GM23248 (cell line): Measurements from ENCODE around the gene MYOM3. TPM values are rescaled to one million over a fixed set of nuclear protein-coding genes. Genes with fewer than 3 reads are reported as not detected.
A peak's percentile ranks its signal among the peaks of the same experiment; 100 is the strongest.

Experiments
- DNase-seq: peaks from one replicate; pipeline ENCODE4 v3.0.0-alpha.2; 2015
- H2AFZ ChIP-seq: fragments of 200-600 bp; sonication (generic); 2 replicates; pipeline ENCODE4 v1.6.1; 2016; ENCODE audit warnings: antibody characterized with exemption
- H3F3A ChIP-seq: fragments of 200-600 bp; sonication (generic); 2 replicates; pipeline ENCODE4 v1.6.1; 2016; ENCODE audit warnings: mild to moderate bottlenecking, antibody characterized with exemption, mixed run types; ENCODE audit not compliant: insufficient read depth
- H3K27ac ChIP-seq: fragments of 200-600 bp; sonication (generic); 2 replicates; pipeline ENCODE4 v1.5.1; 2016; ENCODE audit warnings: mild to moderate bottlenecking
- H3K27me3 ChIP-seq: fragments of 200-600 bp; sonication (generic); replicated peaks from 2 replicates; pipeline ENCODE4 v1.6.1; 2016; ENCODE audit warnings: mild to moderate bottlenecking; ENCODE audit not compliant: insufficient read depth
- H3K36me3 ChIP-seq: fragments of 200-600 bp; sonication (generic); 2 replicates; pipeline ENCODE4 v1.6.1; 2016; ENCODE audit warnings: low read depth, mild to moderate bottlenecking
- H3K4me1 ChIP-seq: fragments of 200-600 bp; sonication (generic); 2 replicates; pipeline ENCODE4 v1.6.1; 2016; ENCODE audit warnings: mild to moderate bottlenecking; ENCODE audit not compliant: insufficient read depth
- H3K4me2 ChIP-seq: fragments of 200-600 bp; sonication (generic); one replicate; pipeline ENCODE4 v1.6.1; 2016; ENCODE audit warnings: mild to moderate bottlenecking; ENCODE audit not compliant: unreplicated experiment
- H3K4me3 ChIP-seq: fragments of 200-600 bp; sonication (generic); 2 replicates; pipeline ENCODE4 v1.5.1; 2016; ENCODE audit warnings: mild to moderate bottlenecking
- H3K79me2 ChIP-seq: fragments of 200-600 bp; sonication (generic); 2 replicates; pipeline ENCODE4 v1.6.1; 2016; ENCODE audit warnings: mild to moderate bottlenecking; ENCODE audit not compliant: insufficient read depth
- H3K9ac ChIP-seq: fragments of 200-600 bp; sonication (generic); 2 replicates; pipeline ENCODE4 v1.6.1; 2016; ENCODE audit warnings: mild to moderate bottlenecking
- H3K9me2 ChIP-seq: fragments of 200-600 bp; sonication (generic); 2 replicates; pipeline ENCODE4 v1.6.1; 2016; ENCODE audit warnings: mixed run types, mild to moderate bottlenecking, moderate library complexity; ENCODE audit not compliant: insufficient read depth
- H3K9me3 ChIP-seq: fragments of 200-600 bp; sonication (generic); one replicate; pipeline ENCODE4 v1.6.1; 2017; ENCODE audit warnings: low read depth
- H4K20me1 ChIP-seq: fragments of 200-600 bp; sonication (generic); 2 replicates; pipeline ENCODE4 v1.6.0; 2016; ENCODE audit not compliant: insufficient read depth
- EZH2 ChIP-seq: fragments of 200-600 bp; sonication (generic); IDR thresholded peaks from 2 replicates; pipeline ENCODE4 v1.6.1; 2018; ENCODE audit warnings: antibody characterized with exemption, mild to moderate bottlenecking; ENCODE audit not compliant: insufficient read depth, poor library complexity, severe bottlenecking
- EZH2phosphoT487 ChIP-seq: fragments of 200-600 bp; sonication (generic); IDR thresholded peaks from 2 replicates; pipeline ENCODE4 v1.6.1; 2018; ENCODE audit warnings: antibody characterized with exemption, moderate library complexity, mild to moderate bottlenecking, low read depth; ENCODE audit not compliant: insufficient read depth
- WGBS, 2 experiments: methylation state at CpG; one replicate each; pipeline ENCODE4 v1.1.6; 2015 to 2017; ENCODE audit warnings: low lambda C conversion rate in 2 of 2, low coverage in 1 of 2; ENCODE audit errors: missing lambda C conversion rate in 2 of 2; 5-methylcytosine and 5-hydroxymethylcytosine counted together
- in situ Hi-C: fragments of 300-500 bp; cut with MboI; formaldehyde crosslinking; loops from 2 replicates; pipeline ENCODE4 v1.15.0; 2020
- polyA plus RNA-seq: library from polyadenylated mRNA; unstranded; fragments of >200 nt; fragmentation: Nextera tagmentation; extraction: Ambion mirVana; gene quantifications from 2 replicates; pipeline ENCODE4 v1.2.1, GENCODE V29; 2016
- total RNA-seq: library from RNA; depleted of rRNA; stranded (reverse); fragments of >200 nt; shearing (Covaris generic); gene quantifications from 2 replicates; pipeline ENCODE4 v1.2.3, GENCODE V29; 2014; rRNA removed

The MYOM3 gene
- total RNA-seq (1.0 and 1.4 TPM in 2 replicates), polyA plus RNA-seq (0.76 and 1.2 TPM in 2 replicates)

DNA sequence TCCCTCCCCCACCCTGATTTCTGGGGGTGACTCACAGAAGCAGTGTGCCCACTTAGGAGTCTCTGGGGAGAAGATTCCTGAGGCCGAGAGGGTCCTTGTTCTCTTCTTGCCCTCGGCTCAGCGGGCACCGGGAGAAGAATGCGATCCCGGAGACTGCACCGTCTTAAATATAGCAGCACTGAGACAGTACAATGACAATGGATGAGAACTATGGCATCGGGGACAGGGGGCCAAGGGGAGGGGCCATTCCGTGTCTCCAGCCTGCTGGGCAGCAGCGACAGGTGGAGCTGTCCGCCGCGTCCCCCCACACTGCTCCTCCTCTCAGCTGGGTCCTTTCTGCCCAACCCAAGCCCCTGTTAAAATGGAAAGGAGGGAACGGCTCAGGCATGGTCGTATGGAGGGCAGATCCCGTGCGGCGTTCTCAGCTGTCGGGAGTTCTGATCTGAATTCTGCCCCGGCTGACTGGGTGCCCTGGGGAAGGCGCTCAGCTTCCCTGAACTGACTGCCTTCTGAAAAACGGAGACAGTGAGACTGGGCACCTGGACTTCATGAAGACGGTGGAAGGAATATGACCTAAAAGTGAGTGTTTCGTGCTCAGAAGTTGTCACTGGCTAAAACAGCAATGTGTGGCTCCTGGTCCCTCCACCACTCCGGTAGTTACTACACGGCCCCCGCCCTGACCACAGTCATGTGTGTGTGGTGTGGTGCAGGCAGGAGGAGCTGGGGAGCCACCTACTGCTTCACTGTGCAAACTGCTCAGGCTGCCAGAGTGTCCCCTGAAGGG is at the start of gene MYOM3:
TSS of gene MYOM3 (minus strand) at position 140 of the 784 bp plus-strand sequence. CDS start 3,499 bp downstream, outside the sequence.
- peak; percentile 92 for DNase-seq
- Histone ChIP-seq H3K9me3 (no peaks in the 10 kb centered on the region), H3K9ac (peak within 1 kb of the TSS; percentile 41), H3K27me3 (no peaks in the 10 kb centered on the region), H3K36me3 (no peaks in the 10 kb centered on the region), H4K20me1 (no peaks in the 10 kb centered on the region), H3K27ac (peak within 1 kb of the TSS; percentile 54), H3K4me3 (peak within 1 kb of the TSS; percentile 45), H3K9me2 (no peaks in the 10 kb centered on the region), H2AFZ (peak within 1 kb of the TSS; percentile 76), H3F3A (peaks cover 14% of the 10 kb centered on the region), H3K4me2 (peak within 1 kb of the TSS; percentile 59), H3K4me1 (peaks cover 32% of the 10 kb centered on the region), H3K79me2 (no peaks in the 10 kb centered on the region)
- in situ Hi-C loops, result no loop called here
- no peak for TF ChIP-seq EZH2phosphoT487
- 7 to 9% methylated on average over 25 to 27 of the region's 27 CpGs for WGBS, 2 experiments

GRCh38 chr1:24161270-24161669 is 49.3 kb upstream of the MYOM3 start:
- H3K4me2 ChIP-seq, result no peak overlapping the region
- no peak overlapping the region for H3K27ac ChIP-seq
- H2AFZ ChIP-seq, result no peak overlapping the region
- no peaks in the 10 kb centered on the region for H3K9me3 ChIP-seq
- 72 to 80% methylated on average over 4 of the region's 4 CpGs for WGBS, 2 experiments
- H4K20me1 ChIP-seq, result no peaks in the 10 kb centered on the region
- no peak for TF ChIP-seq EZH2
- no peak for TF ChIP-seq EZH2phosphoT487
- no peak overlapping the region for H3K9ac ChIP-seq
- H3K4me1 ChIP-seq, result no peaks in the 10 kb centered on the region
- H3K27me3 ChIP-seq, result peaks cover 16% of the 10 kb centered on the region; the same call in 1 of the 2 replicates
- no peaks in the 10 kb centered on the region for H3F3A ChIP-seq
- no peaks in the 10 kb centered on the region for H3K9me2 ChIP-seq
- in situ Hi-C loops, result no loop called here
- H3K4me3 ChIP-seq, result no peak overlapping the region
- H3K79me2 ChIP-seq, result no peaks in the 10 kb centered on the region
- DNase-seq, result no peak
- H3K36me3 ChIP-seq, result no peaks in the 10 kb centered on the region

- 60 to 62% methylated on average over 5 of the region's 5 CpGs for whole genome bisulfite sequencing, 2 experiments
- TF ChIP-seq EZH2phosphoT487, result no peak
- Histone ChIP-seq H3K4me1 (no peaks in the 10 kb centered on the region), H3K4me3 (no peak overlapping the region), H3K79me2 (no peaks in the 10 kb centered on the region), H3K9me2 (no peaks in the 10 kb centered on the region), H3K27ac (no peak overlapping the region), H3K36me3 (no peaks in the 10 kb centered on the region), H4K20me1 (no peaks in the 10 kb centered on the region), H2AFZ (no peak overlapping the region), H3K9me3 (no peaks in the 10 kb centered on the region), H3K4me2 (no peak overlapping the region), H3K9ac (no peak overlapping the region), H3F3A (no peaks in the 10 kb centered on the region), H3K27me3 (peaks cover 4% of the 10 kb centered on the region; the same call in 1 of the 2 replicates)
- DNase-seq, result no peak
- in situ Hi-C loops, result no loop called here
Observed at GRCh38 chr1:24159366-24159765, 47.4 kb upstream of the MYOM3 start.

- Histone ChIP-seq H3K4me2 (no peak overlapping the region), H3K4me1 (no peaks in the 10 kb centered on the region), H3K4me3 (no peak overlapping the region), H4K20me1 (no peaks in the 10 kb centered on the region), H3K79me2 (no peaks in the 10 kb centered on the region), H3K9me2 (no peaks in the 10 kb centered on the region), H3K36me3 (no peaks in the 10 kb centered on the region), H3K27ac (no peak overlapping the region), H3K27me3 (no peaks in the 10 kb centered on the region; the same call in 1 of the 2 replicates), H3K9ac (no peak overlapping the region), H3F3A (no peaks in the 10 kb centered on the region), H2AFZ (no peak overlapping the region), H3K9me3 (no peaks in the 10 kb centered on the region)
- WGBS, 2 experiments, result 66 to 72% methylated on average over 6 of the region's 6 CpGs
- in situ Hi-C loops, result no loop called here
- no peak for TF ChIP-seq EZH2phosphoT487
- TF ChIP-seq EZH2, result no peak
- DNase-seq, result peak; percentile 47
Observed at GRCh38 chr1:24157918-24158481, 46.1 kb upstream of the MYOM3 start.
